NAMALWA (cell line): ENCODE results near the gene SRPRA.

Source experiments
- DNase-seq: peaks from one replicate; pipeline ENCODE4 v3.0.0-alpha.2; 2015; ENCODE audit warnings: low spot score

SRPRA gene

GRCh38 chr11:126229858-126230540 lies 38.7 kb downstream of the SRPRA start:
- DNase-seq, result no peak

GRCh38 chr11:126226334-126227084 lies 42.2 kb downstream of the SRPRA start:
- DNase-seq, result no peak

- no peak for DNase-seq
Measured at GRCh38 chr11:126225295-126225665, 43.4 kb downstream of the SRPRA start.

- no peak for DNase-seq
Measured at GRCh38 chr11:126224647-126225294, 43.9 kb downstream of the SRPRA start.

- DNase-seq, result no peak
Measured at GRCh38 chr11:126219547-126219946, 49.1 kb downstream of the SRPRA start.

- DNase-seq, result no peak
Measured at GRCh38 chr11:126217491-126217890, 51.2 kb downstream of the SRPRA start.

GRCh38 chr11:126216526-126217305 lies 52.0 kb downstream of the SRPRA start:
- DNase-seq, result no peak

- DNase-seq, result no peak
Measured at GRCh38 chr11:126214841-126215240, 53.9 kb downstream of the SRPRA start.

GRCh38 chr11:126214441-126214840 lies 54.3 kb downstream of the SRPRA start:
- DNase-seq, result no peak
